Stomach (tissue), 9 donors: ENCODE results near the gene VPS54. TPM values are rescaled to one million over a fixed set of nuclear protein-coding genes. Genes with fewer than 3 reads are reported as not detected.
A peak's percentile ranks its signal among the peaks of the same experiment; 100 is the strongest.
"Not testable (repeated sequence)": the region's sequence is repeated elsewhere in the genome, so short reads cannot be mapped to it uniquely, and the experiment has no call there.

Experiments
- DNase-seq, 2 donors: peaks; one replicate each; pipeline versions ENCODE4 v3.0.0 to v3.0.0-alpha.2; 2013 to 2019
- H3K27ac ChIP-seq, 5 donors: fragments of 200-600 bp in 4 of 5; sonication (generic) in 4 of 5; one replicate each; pipeline ENCODE4 v1.5.1; 2013 to 2019; ENCODE audit warnings: mild to moderate bottlenecking in 1 of 5, moderate library complexity in 1 of 5
- H3K27me3 ChIP-seq, 3 donors: fragments of 200-600 bp; sonication (generic); one replicate each; pipeline ENCODE4 v1.5.1; 2017 to 2019; ENCODE audit warnings: mixed run types in 1 of 3
- H3K36me3 ChIP-seq, 4 donors: fragments of 200-600 bp; sonication (generic); 1 replicate in 3 of 4; 2 replicates in 1 of 4; pipeline ENCODE4 v1.5.1; 2016 to 2019
- H3K4me1 ChIP-seq, 4 donors: fragments of 200-600 bp; sonication (generic); one replicate each; pipeline ENCODE4 v1.5.1; 2016 to 2019
- H3K4me3 ChIP-seq, 4 donors: fragments of 200-600 bp; sonication (generic) in 3 of 4; one replicate each; pipeline ENCODE4 v1.5.1; 2016 to 2019; ENCODE audit warnings: mild to moderate bottlenecking in 1 of 4
- H3K9me3 ChIP-seq, 4 donors: fragments of 200-600 bp; sonication (generic); one replicate each; pipeline ENCODE4 v1.5.1; 2016 to 2019
- EP300 ChIP-seq: sonication (generic); formaldehyde crosslinking; IDR thresholded peaks from one replicate; pipeline ENCODE4 v1.6.1; 2017; ENCODE audit warnings: antibody characterized with exemption
- POLR2A ChIP-seq, 4 donors: fragments of 450-650 bp; IDR thresholded peaks; one replicate each; pipeline ENCODE4 v1.6.1; 2016; ENCODE audit warnings: antibody characterized with exemption in 4 of 4, control low read depth in 2 of 4, mild to moderate bottlenecking in 1 of 4, moderate library complexity in 1 of 4
- POLR2AphosphoS5 ChIP-seq, 3 donors: sonication (generic); formaldehyde crosslinking; IDR thresholded peaks; one replicate each; pipeline ENCODE4 v1.6.1; 2016; ENCODE audit warnings: antibody characterized with exemption in 3 of 3
- WGBS, 5 donors: extraction: QIAGEN DNeasy Blood & Tissue Kit in 3 of 5; methylation state at CpG; one replicate each; pipeline versions ENCODE4 v1.1.5 to v1.1.7; 2013 to 2018; 5-methylcytosine and 5-hydroxymethylcytosine counted together
- intact Hi-C: fragments of 100-400 bp; cut with DNase I; formaldehyde crosslinking; loops from one replicate; pipeline ENCODE4 v1.15.1; 2023; ENCODE audit warnings: low total_unique reads
- polyA plus RNA-seq, 3 donors: library from polyadenylated mRNA; stranded (reverse); fragments of 200-250 nt; gene quantifications; one replicate each; pipeline ENCODE4 v1.2.3, GENCODE V29; 2013
- total RNA-seq, 5 donors: library from RNA; depleted of rRNA; stranded (reverse); fragments of >200 nt; gene quantifications; one replicate each; pipeline versions ENCODE4 v1.1.0 to v1.2.3, GENCODE V29; 2014 to 2016
- TF ChIP-seq, protein P1 (sequence below), 7 experiments: fragments of 450-650 bp in 4 of 7; fragments of 200-600 bp in 3 of 7; sonication (generic) in 3 of 7; IDR thresholded peaks; one replicate each; pipeline ENCODE4 v1.5.1; 2016 to 2019; ENCODE audit warnings: antibody characterized with exemption in 7 of 7, control low read depth in 2 of 7, mild to moderate bottlenecking in 1 of 7
- donor health status: healthy with polysubstance abuse.
- donor health status: Bipolar disorder and iron deficiency.
- donor health status: healthy.

VPS54 gene
- total and polyA plus RNA-seq, 8 donors: 3.2 to 58.9 (median 13.1) TPM

DNA sequence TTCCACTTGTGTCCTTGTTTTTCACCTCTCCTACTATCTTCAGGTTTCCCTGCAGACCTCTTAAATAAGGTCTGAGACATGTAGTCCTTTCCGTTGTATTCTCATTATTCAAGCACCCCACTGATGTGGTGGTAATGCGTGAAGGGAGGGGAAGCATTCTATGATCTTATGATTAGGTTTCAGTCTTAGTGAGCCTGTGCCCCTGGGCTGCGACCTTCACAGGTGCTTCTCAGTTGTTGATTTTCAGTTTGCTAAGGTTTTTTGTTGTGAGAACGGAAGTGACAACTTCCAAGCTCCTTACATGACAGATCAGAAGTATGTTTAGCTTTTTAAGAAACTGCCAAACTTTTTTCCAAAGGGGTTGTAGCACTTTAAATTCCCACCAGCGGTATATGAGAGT lies 41.3 kb downstream of the VPS54 start:
- no peaks in the 10 kb centered on the region for H3K27me3 ChIP-seq
- H3K36me3 ChIP-seq: peaks cover 0 to 71% (median 55%) of the 10 kb centered on the region in 4 donors
- TF ChIP-seq, protein P1, sequence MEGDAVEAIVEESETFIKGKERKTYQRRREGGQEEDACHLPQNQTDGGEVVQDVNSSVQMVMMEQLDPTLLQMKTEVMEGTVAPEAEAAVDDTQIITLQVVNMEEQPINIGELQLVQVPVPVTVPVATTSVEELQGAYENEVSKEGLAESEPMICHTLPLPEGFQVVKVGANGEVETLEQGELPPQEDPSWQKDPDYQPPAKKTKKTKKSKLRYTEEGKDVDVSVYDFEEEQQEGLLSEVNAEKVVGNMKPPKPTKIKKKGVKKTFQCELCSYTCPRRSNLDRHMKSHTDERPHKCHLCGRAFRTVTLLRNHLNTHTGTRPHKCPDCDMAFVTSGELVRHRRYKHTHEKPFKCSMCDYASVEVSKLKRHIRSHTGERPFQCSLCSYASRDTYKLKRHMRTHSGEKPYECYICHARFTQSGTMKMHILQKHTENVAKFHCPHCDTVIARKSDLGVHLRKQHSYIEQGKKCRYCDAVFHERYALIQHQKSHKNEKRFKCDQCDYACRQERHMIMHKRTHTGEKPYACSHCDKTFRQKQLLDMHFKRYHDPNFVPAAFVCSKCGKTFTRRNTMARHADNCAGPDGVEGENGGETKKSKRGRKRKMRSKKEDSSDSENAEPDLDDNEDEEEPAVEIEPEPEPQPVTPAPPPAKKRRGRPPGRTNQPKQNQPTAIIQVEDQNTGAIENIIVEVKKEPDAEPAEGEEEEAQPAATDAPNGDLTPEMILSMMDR (IDR thresholded peaks at IDR 0.05): no peak
- TF ChIP-seq EP300 (no peak), POLR2AphosphoS5 (IDR thresholded peaks at IDR 0.05) (no peak), POLR2A (IDR thresholded peaks at IDR 0.05) (no peak)
- no peak overlapping the region for H3K27ac ChIP-seq
- peak in 1 of 2 donors; percentile 15 for DNase-seq
- H3K4me3 ChIP-seq: no peak overlapping the region
- H3K9me3 ChIP-seq: no peaks in the 10 kb centered on the region
- intact Hi-C loops: no loop called here
- WGBS, 5 donors: 79 to 88% (median 86%) methylated on average over 5 of the region's 5 CpGs
- H3K4me1 ChIP-seq: no peaks in the 10 kb centered on the region

DNA sequence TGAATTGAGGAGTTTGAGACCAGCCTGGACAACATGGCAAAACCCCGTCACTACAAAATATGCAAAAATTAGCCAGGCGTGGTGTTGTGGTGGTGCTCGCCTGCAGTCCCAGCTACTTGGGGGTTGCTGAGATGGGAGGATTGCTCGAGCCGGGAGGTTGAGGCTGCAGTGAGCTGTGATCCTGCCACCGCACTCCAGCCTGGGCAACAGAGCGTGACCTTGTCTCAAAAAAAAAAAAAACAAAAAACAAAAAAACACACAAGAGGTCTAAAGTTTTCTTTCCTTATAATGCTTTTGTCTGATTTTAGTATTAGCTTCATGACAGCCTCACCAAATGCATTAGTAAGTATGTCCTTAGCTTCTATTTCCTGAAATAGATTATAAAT lies 43.1 kb downstream of the VPS54 start:
- intact Hi-C loops: no loop called here
- Histone ChIP-seq H3K4me1 (no peaks in the 10 kb centered on the region), H3K36me3 (peaks cover 0 to 73% (median 56%) of the 10 kb centered on the region in 4 donors), H3K9me3 (no peaks in the 10 kb centered on the region), H3K4me3 (no peak overlapping the region), H3K27ac (no peak overlapping the region), H3K27me3 (no peaks in the 10 kb centered on the region)
- no peak for TF ChIP-seq POLR2AphosphoS5 (IDR thresholded peaks at IDR 0.05)
- TF ChIP-seq POLR2A (IDR thresholded peaks at IDR 0.05): no peak
- TF ChIP-seq, protein P1 (IDR thresholded peaks at IDR 0.05): no peak
- TF ChIP-seq EP300: no peak
- WGBS, 5 donors: 96 to 98% (median 98%) methylated on average over 7 of the region's 7 CpGs
- DNase-seq: no peak

DNA sequence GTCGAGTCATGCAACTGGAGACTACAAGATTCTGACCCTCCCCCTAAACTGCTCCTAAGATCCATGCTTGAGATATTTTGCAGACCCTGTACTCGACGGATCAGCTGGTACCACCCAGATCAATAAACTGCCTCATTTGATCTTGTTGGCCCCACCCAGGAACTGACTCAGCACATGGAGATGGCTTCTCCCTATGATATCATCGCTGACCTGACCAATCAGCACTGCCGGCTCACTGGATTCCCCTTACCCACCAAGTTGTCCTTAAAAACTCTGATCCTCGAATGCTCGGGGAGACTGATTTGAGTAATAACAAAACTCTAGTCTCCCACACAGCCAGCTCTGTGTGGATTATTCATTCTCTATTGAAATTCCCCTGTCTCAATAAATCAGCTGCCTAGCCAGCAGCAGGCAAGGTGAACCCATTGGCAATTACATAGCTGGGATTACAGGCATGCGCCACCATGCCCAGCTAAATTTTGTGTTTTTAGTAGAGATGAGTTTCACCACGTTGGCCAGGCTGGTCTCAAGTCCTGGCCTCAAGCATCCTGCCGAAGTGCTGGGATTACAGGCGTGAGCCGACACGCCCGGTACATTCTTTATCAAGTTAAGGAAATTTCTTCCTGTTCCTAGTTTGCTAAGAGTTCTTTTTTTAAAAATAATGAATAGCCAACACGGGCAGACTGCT lies 43.6 kb downstream of the VPS54 start:
- peaks cover 0 to 74% (median 59%) of the 10 kb centered on the region in 4 donors for H3K36me3 ChIP-seq
- TF ChIP-seq, protein P1 (IDR thresholded peaks at IDR 0.05): no peak
- no peak for TF ChIP-seq EP300
- TF ChIP-seq POLR2AphosphoS5 (IDR thresholded peaks at IDR 0.05): no peak
- TF ChIP-seq POLR2A (IDR thresholded peaks at IDR 0.05): no peak
- H3K27me3 ChIP-seq: no peaks in the 10 kb centered on the region
- no peak overlapping the region for H3K27ac ChIP-seq
- intact Hi-C loops: no loop called here
- 89 to 98% (median 91%) methylated on average over 15 of the region's 15 CpGs for WGBS, 5 donors
- no peak for DNase-seq
- H3K4me3 ChIP-seq: no peak overlapping the region
- H3K9me3 ChIP-seq: no peaks in the 10 kb centered on the region
- no peaks in the 10 kb centered on the region for H3K4me1 ChIP-seq

DNA sequence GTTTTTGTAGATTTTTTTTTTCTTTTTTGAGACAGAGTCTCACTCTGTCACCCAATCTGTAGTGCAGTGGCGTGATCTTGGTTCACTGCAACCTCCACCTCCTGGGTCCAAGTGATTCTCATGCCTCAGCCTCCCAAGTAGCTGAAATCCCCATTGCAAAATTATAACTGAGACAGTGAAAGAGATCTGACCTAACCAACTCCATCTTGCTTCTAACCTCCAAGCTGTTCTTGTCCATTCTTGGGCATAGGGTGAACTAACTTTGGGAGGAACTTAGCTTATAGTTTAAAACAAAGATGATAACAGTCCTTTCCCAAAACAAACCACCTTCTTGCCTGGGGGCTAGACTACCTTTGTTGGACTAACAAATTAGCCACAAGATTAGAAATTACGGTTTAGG lies 44.2 kb downstream of the VPS54 start:
- H3K4me3 ChIP-seq, H3K27me3 ChIP-seq, H3K9me3 ChIP-seq, intact Hi-C loops, H3K27ac ChIP-seq, H3K4me1 ChIP-seq, DNase-seq: not testable (repeated sequence)
- H3K36me3 ChIP-seq: peaks cover 0 to 72% (median 62%) of the 10 kb centered on the region in 4 donors
- 94 to 100% (median 98%) methylated on average over 2 of the region's 2 CpGs for WGBS, 5 donors

DNA sequence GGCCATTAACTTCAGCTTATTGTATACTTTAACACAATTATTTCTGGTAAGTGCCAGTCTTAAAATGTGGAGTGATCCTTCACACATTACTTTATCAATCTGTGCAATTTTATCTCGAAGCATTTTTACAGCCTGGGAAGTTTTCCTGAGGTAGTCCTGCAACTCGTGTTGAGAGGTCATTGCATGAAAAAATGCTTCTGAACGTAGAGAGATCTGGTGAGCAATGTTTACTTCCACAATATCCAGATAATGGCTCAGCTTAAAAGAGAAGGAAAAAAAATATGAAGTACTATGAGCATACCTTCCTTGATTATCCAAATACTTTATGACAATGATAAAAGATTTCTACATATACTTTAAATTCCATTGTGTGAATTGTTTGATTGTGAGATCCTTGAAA lies 57.0 kb downstream of the VPS54 start:
- H3K36me3 ChIP-seq: peaks cover 0 to 60% (median 50%) of the 10 kb centered on the region in 4 donors
- intact Hi-C loops: no loop called here
- TF ChIP-seq POLR2AphosphoS5 (IDR thresholded peaks at IDR 0.05) (no peak), POLR2A (IDR thresholded peaks at IDR 0.05) (no peak), EP300 (no peak)
- TF ChIP-seq, protein P1 (IDR thresholded peaks at IDR 0.05): no peak
- no peak overlapping the region for H3K27ac ChIP-seq
- DNase-seq: peak in 1 of 2 donors; percentile 21
- H3K4me3 ChIP-seq: no peak overlapping the region
- H3K27me3 ChIP-seq: no peaks in the 10 kb centered on the region
- no peaks in the 10 kb centered on the region for H3K4me1 ChIP-seq
- H3K9me3 ChIP-seq: no peaks in the 10 kb centered on the region
- 26 to 47% (median 37%) methylated on average over 3 of the region's 3 CpGs for WGBS, 5 donors
